H9 (cell line): ENCODE results near the gene BTNL8. TPM values are rescaled to one million over a fixed set of nuclear protein-coding genes. Genes with fewer than 3 reads are reported as not detected.

Experiments used
- DNase-seq: peaks from one replicate; pipeline ENCODE4 v3.0.0-alpha.2; 2017
- H2AFZ ChIP-seq: one replicate; pipeline ENCODE4 v1.6.1; 2013; ENCODE audit warnings: mild to moderate bottlenecking, low read length, control low read depth, moderate library complexity
- H2AK5ac ChIP-seq: 2 replicates; pipeline ENCODE4 v1.6.1; 2013; ENCODE audit warnings: low read length, control low read depth, mixed read lengths; ENCODE audit not compliant: insufficient read length
- H2BK120ac ChIP-seq: one replicate; pipeline ENCODE4 v1.6.1; 2013; ENCODE audit warnings: low read depth, mild to moderate bottlenecking, low read length, control low read depth, inconsistent platforms; ENCODE audit not compliant: poor library complexity, severe bottlenecking
- H2BK12ac ChIP-seq: 2 replicates; pipeline ENCODE4 v1.6.1; 2013; ENCODE audit warnings: low read length, control low read depth, mixed read lengths, low read depth; ENCODE audit not compliant: insufficient read length
- H2BK15ac ChIP-seq: 2 replicates; pipeline ENCODE4 v1.6.1; 2013; ENCODE audit warnings: low read depth, low read length, control low read depth
- H2BK20ac ChIP-seq: one replicate; pipeline ENCODE4 v1.6.1; 2013; ENCODE audit warnings: low read depth, mild to moderate bottlenecking, low read length, control low read depth, inconsistent platforms; ENCODE audit not compliant: poor library complexity, severe bottlenecking
- H2BK5ac ChIP-seq: 2 replicates; pipeline ENCODE4 v1.6.1; 2013; ENCODE audit warnings: low read length, control low read depth, mixed read lengths; ENCODE audit not compliant: insufficient read length
- H3K14ac ChIP-seq: 2 replicates; pipeline ENCODE4 v1.6.1; 2013; ENCODE audit warnings: low read length, control low read depth; ENCODE audit not compliant: insufficient read depth
- H3K18ac ChIP-seq: 2 replicates; pipeline ENCODE4 v1.6.1; 2013; ENCODE audit warnings: low read depth, mild to moderate bottlenecking, mixed read lengths, low read length, control low read depth; ENCODE audit not compliant: insufficient read length
- H3K23ac ChIP-seq: 2 replicates; pipeline ENCODE4 v1.6.1; 2013; ENCODE audit warnings: low read length, control low read depth, mixed read lengths, low read depth; ENCODE audit not compliant: insufficient read length
- H3K23me2 ChIP-seq: 2 replicates; pipeline ENCODE4 v1.6.1; 2013; ENCODE audit warnings: low read depth, mild to moderate bottlenecking, mixed read lengths, low read length, control low read depth; ENCODE audit not compliant: insufficient read length, poor library complexity, severe bottlenecking
- H3K27ac ChIP-seq: 2 replicates; pipeline ENCODE4 v1.5.1; 2013; ENCODE audit warnings: low read length, control low read depth, mixed read lengths, low read depth; ENCODE audit not compliant: insufficient read length
- H3K27me3 ChIP-seq: 2 replicates; pipeline ENCODE4 v1.6.1; 2013; ENCODE audit warnings: low read length, control low read depth, inconsistent platforms; ENCODE audit not compliant: insufficient read depth
- H3K4ac ChIP-seq: 2 replicates; pipeline ENCODE4 v1.6.1; 2013; ENCODE audit warnings: low read depth, mild to moderate bottlenecking, control low read depth, inconsistent platforms, low read length, moderate library complexity
- H3K4me1 ChIP-seq: 2 replicates; pipeline ENCODE4 v1.6.1; 2013; ENCODE audit warnings: low read length, control low read depth, inconsistent platforms; ENCODE audit not compliant: insufficient read depth
- H3K4me2 ChIP-seq: 2 replicates; pipeline ENCODE4 v1.6.1; 2013; ENCODE audit warnings: low read length, control low read depth, mixed read lengths; ENCODE audit not compliant: insufficient read length, insufficient read depth
- H3K56ac ChIP-seq: 2 replicates; pipeline ENCODE4 v1.6.1; 2013; ENCODE audit warnings: low read depth, mild to moderate bottlenecking, mixed read lengths, low read length, control low read depth; ENCODE audit not compliant: insufficient read length
- H3K79me1 ChIP-seq: 2 replicates; pipeline ENCODE4 v1.6.1; 2013; ENCODE audit warnings: low read depth, mild to moderate bottlenecking, moderate library complexity, low read length, control low read depth, inconsistent platforms; ENCODE audit not compliant: insufficient read depth, poor library complexity, severe bottlenecking
- H3K79me2 ChIP-seq: 2 replicates; pipeline ENCODE4 v1.6.1; 2013; ENCODE audit warnings: low read length, control low read depth, inconsistent platforms; ENCODE audit not compliant: insufficient read depth
- H3K9ac ChIP-seq: 2 replicates; pipeline ENCODE4 v1.6.1; 2013; ENCODE audit warnings: low read length, control low read depth, mixed read lengths; ENCODE audit not compliant: insufficient read length; ENCODE audit errors: extremely low read depth
- H3K9me3 ChIP-seq: one replicate; pipeline ENCODE4 v1.6.1; 2013; ENCODE audit warnings: low read depth, low read length, inconsistent platforms; ENCODE audit not compliant: control insufficient read depth
- H3T11ph ChIP-seq: one replicate; pipeline ENCODE4 v1.6.1; 2013; ENCODE audit warnings: mild to moderate bottlenecking, low read length, control low read depth, inconsistent platforms
- H4K20me1 ChIP-seq: one replicate; pipeline ENCODE4 v1.6.1; 2013; ENCODE audit not compliant: control insufficient read depth, insufficient read length, insufficient read depth
- H4K5ac ChIP-seq: 2 replicates; pipeline ENCODE4 v1.6.1; 2013; ENCODE audit warnings: low read depth, mild to moderate bottlenecking, mixed read lengths, low read length, control low read depth; ENCODE audit not compliant: insufficient read length
- H4K8ac ChIP-seq: replicated peaks from 2 replicates; pipeline ENCODE4 v1.6.1; 2013; ENCODE audit warnings: low read length, control low read depth, mixed read lengths, low read depth; ENCODE audit not compliant: insufficient read length
- H4K91ac ChIP-seq: 2 replicates; pipeline ENCODE4 v1.6.1; 2013; ENCODE audit warnings: low read depth, mild to moderate bottlenecking, moderate library complexity, mixed read lengths, low read length, control low read depth; ENCODE audit not compliant: insufficient read length
- H3K27ac Mint-ChIP-seq, 3 experiments: 2 replicates in 2 of 3; 3 replicates in 1 of 3; pipeline ENCODE4 v1.8.0; 2020 to 2021; ENCODE audit warnings: mixed read lengths in 3 of 3, mild to moderate bottlenecking in 1 of 3, moderate library complexity in 1 of 3
- H3K27me3 Mint-ChIP-seq: 2 replicates; pipeline ENCODE4 v1.8.0; 2021; ENCODE audit warnings: low read depth, mild to moderate bottlenecking, moderate library complexity, mixed read lengths
- H3K36me3 Mint-ChIP-seq, 3 experiments: 2 replicates in 2 of 3; 3 replicates in 1 of 3; pipeline ENCODE4 v1.8.0; 2020 to 2021; ENCODE audit warnings: low read depth in 3 of 3, mixed read lengths in 3 of 3; ENCODE audit not compliant: insufficient read depth in 1 of 3
- H3K4me1 Mint-ChIP-seq, 2 experiments: 2 replicates each; pipeline ENCODE4 v1.8.0; 2020; ENCODE audit warnings: mixed read lengths in 2 of 2
- H3K4me3 Mint-ChIP-seq, 2 experiments: 2 replicates in 1 of 2; 3 replicates in 1 of 2; pipeline ENCODE4 v1.8.0; 2020 to 2021; ENCODE audit warnings: mild to moderate bottlenecking in 2 of 2, mixed read lengths in 2 of 2, moderate library complexity in 1 of 2
- H3K9me3 Mint-ChIP-seq, 2 experiments: 2 replicates in 1 of 2; 3 replicates in 1 of 2; pipeline ENCODE4 v1.8.0; 2020; ENCODE audit warnings: mild to moderate bottlenecking in 2 of 2, mixed read lengths in 2 of 2, moderate library complexity in 1 of 2
- CTCF ChIP-seq: fragments of 200-600 bp; sonication (generic); conservative IDR thresholded peaks from 3 replicates; pipeline ENCODE4 v1.8.0; 2021; ENCODE audit warnings: antibody characterized with exemption, mild to moderate bottlenecking
- WGBS: extraction: QIAGEN DNeasy Blood & Tissue Kit; methylation state at CpG from one replicate; pipeline ENCODE4 v1.1.7; 2013; ENCODE audit warnings: missing lambda C conversion rate, low lambda C conversion rate, mixed read lengths; ENCODE audit not compliant: insufficient read length; ENCODE audit errors: extremely low coverage; 5-methylcytosine and 5-hydroxymethylcytosine counted together
- total RNA-seq: library from RNA; stranded (reverse); gene quantifications from 2 replicates; pipeline ENCODE4 v1.2.1, GENCODE V29; 2021

BTNL8 gene
- total RNA-seq, 1 experiment from 2014 or later = 0.13 TPM

- no peak overlapping the region for H3K4me3 Mint-ChIP-seq
- Histone ChIP-seq H2BK15ac (no peak overlapping the region), H3K18ac (no peak overlapping the region), H3K23ac (no peak overlapping the region), H4K8ac (no peak overlapping the region), H2AFZ (no peak overlapping the region), H2AK5ac (no peak overlapping the region), H3K4ac (no peak overlapping the region), H3T11ph (no peak overlapping the region), H2BK12ac (no peak overlapping the region), H2BK120ac (no peak overlapping the region), H3K23me2 (no peaks in the 10 kb centered on the region), H3K79me1 (no peaks in the 10 kb centered on the region), H2BK20ac (no peak overlapping the region), H3K27me3 (no peaks in the 10 kb centered on the region), H3K4me1 (no peaks in the 10 kb centered on the region), H3K27ac (no peak overlapping the region), H3K56ac (no peak overlapping the region), H4K91ac (no peak overlapping the region), H3K4me2 (no peak overlapping the region), H3K9ac (no peak overlapping the region), H3K79me2 (no peaks in the 10 kb centered on the region), H2BK5ac (no peak overlapping the region), H4K5ac (no peak overlapping the region), H3K14ac (no peak overlapping the region), H3K9me3 (no peaks in the 10 kb centered on the region), H4K20me1 (no peaks in the 10 kb centered on the region)
- peaks cover 0 to 10% of the 10 kb centered on the region in 2 experiments; a peak in 2 of 5 replicates for H3K9me3 Mint-ChIP-seq
- no peak for DNase-seq
- peaks cover 1% of the 10 kb centered on the region for H3K27me3 Mint-ChIP-seq
- H3K36me3 Mint-ChIP-seq = no peaks in the 10 kb centered on the region
- no peak overlapping the region for H3K27ac Mint-ChIP-seq
- no CpG with 5 or more reads among the region's 23 CpGs for WGBS
- no peak for TF ChIP-seq CTCF
- H3K4me1 Mint-ChIP-seq = no peaks in the 10 kb centered on the region
These were observed 70.4 kb downstream of the BTNL8 start for GRCh38 chr5:180969406-180969805.
